NCI-H146 (cell line): ENCODE data around the gene TRIM37.
A peak's percentile ranks its signal among the peaks of the same experiment; 100 is the strongest.

Experiments used
- DNase-seq: peaks from one replicate; lab custom pipeline; 2025; lab: John Stamatoyannopoulos, UW

TRIM37 gene

GRCh38 chr17:59028328-59028727 lies 78.4 kb downstream of the TRIM37 start:
- no peak for DNase-seq

DNA sequence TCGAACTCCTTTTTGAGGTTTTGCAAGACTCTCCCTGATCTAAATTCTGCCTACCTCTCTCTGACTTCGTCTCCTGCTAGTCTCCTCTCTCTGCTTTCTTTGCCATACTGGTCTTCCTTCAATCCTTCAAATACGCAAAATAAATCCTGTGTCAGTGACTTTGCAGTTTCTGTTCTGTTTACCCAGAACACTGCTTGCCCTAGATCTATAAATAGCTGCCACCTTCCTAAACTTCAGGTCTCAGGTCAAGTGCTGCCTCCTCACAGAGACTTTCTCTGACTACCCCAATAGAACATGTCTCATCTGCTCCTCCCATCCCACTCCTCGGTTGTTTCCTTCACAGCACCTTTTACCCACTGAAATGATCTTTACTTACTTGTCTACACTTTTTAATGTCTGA lies 78.9 kb downstream of the TRIM37 start:
- DNase-seq, result no peak

- no peak for DNase-seq
These were observed 80.3 kb downstream of the TRIM37 start for GRCh38 chr17:59026176-59026939.

- DNase-seq, result no peak
These were observed 81.8 kb downstream of the TRIM37 start for GRCh38 chr17:59024916-59025315.

- no peak for DNase-seq
These were observed 88.7 kb downstream of the TRIM37 start for GRCh38 chr17:59018019-59018418.

- no peak for DNase-seq
These were observed 94.7 kb downstream of the TRIM37 start for GRCh38 chr17:59011975-59012374.

- DNase-seq, result no peak
These were observed 96.7 kb downstream of the TRIM37 start for GRCh38 chr17:59010026-59010425.

DNA sequence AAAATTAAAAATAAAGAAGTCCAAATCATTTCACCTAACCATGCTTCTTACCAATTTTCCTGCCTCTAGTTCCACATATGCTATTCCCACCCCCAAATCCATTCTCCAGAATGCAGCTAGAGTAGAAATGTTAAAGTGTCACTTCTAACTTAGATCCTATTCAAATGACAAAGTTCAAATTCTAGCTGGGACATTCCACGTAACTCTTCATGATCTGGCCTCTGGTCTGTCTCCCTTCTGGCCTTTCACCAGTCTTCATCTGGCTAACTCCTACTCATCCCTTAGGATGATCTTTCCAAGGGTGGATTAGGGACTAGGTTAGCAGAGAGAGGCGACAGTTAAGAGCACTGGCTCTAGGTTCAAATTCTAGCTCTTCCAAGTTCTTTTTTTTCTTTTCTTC lies 97.9 kb downstream of the TRIM37 start:
- no peak for DNase-seq

DNA sequence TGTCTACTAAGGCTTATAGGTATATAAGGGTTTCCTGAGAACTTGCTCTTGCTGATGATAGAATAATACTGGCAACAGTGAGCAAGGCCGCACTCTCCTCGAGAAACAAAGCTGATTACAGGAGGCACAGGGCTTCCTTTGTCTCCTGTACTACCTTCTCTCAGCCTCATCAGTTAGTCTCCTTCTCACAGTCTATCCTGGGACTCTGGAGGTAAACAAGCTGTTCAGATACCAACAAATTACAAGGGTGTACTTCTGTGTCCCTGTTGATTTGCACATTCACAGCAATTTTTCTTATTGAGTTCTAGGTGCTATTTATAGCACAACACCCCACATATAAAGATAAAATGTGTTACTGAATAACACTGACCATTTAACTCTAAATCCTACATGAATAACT lies 98.7 kb downstream of the TRIM37 start:
- no peak for DNase-seq

DNA sequence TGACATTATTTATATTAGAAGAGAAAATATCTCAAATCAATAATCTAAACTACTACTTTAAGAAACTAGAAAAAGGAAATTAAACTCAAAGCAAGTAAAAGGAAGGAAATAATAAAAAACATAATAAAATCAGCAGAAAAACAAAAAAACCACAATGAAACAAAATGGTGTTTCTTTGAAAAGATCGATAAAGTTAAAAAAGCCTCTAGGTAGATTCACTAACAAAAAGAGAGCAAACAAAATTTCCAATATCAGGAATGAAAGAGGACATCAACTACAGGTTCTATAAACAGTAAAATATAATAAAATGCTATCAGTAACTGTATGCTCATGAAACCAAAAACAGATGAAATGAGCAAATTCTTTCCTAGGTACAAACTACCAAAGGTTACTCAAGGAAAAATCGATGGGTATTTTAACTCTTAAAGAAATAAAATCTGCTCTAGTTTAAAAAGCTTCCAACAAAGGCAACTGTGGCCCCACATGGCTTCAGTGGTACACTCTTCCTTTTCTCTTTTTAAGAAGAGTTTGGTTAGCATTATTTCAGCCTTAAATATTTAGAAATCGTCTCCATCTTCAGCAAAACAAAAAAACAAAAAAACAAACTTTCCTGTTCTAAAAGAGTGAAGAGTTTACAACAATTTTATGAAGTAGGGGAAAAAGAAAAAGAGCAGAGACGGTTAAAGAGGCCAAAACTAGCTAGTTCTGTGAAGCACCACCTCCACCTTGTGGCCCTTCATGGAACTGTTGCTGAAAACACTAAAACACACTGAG lies 102.2 kb downstream of the TRIM37 start:
- peak; percentile 30 for DNase-seq

DNA sequence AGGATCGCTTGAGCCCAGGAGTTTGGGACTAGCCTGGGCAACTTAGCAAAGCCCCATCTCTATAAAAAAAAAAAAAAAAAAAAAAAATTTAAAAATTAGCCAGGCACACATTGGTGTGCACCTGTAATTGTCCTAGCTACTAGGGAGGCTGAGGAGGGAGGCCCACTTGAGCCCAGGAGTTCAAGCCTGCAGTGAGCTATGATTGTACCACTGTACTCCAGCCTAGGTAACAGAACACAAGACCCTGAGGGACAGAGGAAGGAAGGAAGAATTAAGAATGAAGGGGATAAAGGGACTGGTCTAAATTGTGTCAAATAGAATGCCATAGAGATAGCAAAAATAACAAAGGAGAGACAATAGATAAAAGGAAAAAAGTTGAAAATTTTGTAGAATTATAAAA lies 102.8 kb downstream of the TRIM37 start:
- no peak for DNase-seq

GRCh38 chr17:59002848-59003247 lies 103.8 kb downstream of the TRIM37 start:
- no peak for DNase-seq

DNA sequence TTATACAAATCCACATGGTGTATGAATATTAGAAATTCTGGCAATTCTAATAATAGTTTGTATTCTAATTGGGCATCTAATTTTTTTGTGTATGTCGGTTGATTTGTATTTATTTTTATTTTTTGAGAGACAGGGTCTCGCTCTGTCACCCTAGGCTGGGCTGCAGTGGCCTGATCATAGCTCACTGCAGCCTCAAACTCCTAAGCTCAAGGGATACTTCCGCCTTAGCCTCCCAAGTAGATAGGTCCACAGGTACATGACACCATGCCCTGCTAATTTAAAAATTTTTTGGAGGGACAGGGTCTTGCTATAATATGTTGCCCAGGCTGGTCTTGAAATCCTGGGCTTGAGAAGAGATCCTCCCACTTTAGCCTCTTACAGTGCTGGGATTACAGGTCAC lies 104.6 kb downstream of the TRIM37 start:
- no peak for DNase-seq

- no peak for DNase-seq
These were observed 105.4 kb downstream of the TRIM37 start for GRCh38 chr17:59001158-59001814.

DNA sequence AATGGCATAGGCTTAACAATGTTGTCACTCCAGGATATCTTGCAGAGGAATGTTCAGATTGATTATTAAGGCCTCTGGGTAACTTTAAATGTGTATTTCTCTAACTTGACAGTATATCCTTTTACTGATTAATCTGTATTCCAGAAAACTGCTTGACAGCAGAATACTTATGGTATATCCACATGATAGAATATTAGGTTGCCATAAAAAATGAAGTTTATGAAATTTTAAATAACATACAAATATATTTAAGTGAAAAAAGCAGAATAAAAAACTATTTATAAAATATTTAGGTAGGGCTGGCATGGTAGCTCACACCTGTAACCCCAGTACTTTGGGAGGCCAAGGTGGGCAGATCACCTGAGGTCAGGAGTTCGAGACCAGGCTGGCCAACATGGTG lies 106.7 kb downstream of the TRIM37 start:
- DNase-seq, result no peak

GRCh38 chr17:58999500-58999899 lies 107.2 kb downstream of the TRIM37 start:
- DNase-seq, result no peak

DNA sequence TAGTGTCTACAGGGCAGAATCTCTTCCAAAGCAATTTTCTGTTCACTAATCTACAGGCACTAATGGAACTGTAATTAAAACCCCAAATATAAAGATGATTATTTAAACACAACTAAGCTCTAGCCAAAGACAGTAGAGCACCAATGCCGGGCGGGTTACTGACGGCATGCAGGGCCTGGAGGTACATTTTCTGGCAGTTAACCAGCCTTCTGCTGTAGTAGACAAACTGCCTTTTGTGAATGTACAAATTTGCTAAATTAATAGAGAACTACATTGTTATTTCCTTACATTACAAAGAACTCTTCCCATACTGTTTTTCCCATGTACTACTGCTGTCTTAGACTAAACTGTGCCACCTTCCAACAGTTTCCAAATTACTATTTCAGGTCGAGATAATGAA lies 107.8 kb downstream of the TRIM37 start:
- no peak for DNase-seq

- DNase-seq, result no peak
These were observed 108.7 kb downstream of the TRIM37 start for GRCh38 chr17:58997756-58998553.

GRCh38 chr17:58996968-58997367 lies 109.7 kb downstream of the TRIM37 start:
- no peak for DNase-seq

DNA sequence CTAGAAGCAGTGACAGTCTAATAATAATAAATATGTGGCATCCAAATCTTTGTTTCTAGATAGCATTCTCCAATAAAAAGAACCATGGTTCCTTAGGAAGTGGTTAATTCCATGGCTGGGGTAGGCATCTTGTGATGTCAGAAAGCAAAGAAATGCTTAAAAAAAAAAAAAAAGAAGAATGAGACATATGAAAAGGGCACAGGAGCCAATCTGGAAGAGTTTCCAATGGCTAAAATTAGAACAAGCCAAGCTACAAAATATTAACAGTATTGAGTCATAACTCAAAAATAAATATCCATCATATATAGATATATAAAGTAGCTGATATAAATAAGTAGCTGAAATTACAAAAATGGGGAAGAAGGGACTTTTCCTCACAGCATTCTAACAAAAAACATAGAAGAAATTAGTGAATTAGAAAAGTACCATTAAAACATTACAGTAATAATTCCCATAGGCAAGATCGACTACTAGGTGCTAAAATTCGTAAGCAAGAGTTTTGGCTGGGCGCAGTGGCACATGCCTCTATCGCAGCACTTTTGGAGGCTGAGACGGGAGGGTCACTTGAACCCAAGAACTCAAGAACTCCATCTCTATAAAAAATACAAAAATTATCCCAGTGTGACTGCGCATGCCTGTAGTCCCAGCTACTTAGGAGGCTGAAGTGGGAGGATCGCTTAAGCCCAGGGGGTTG lies 111.3 kb downstream of the TRIM37 start:
- no peak for DNase-seq

DNA sequence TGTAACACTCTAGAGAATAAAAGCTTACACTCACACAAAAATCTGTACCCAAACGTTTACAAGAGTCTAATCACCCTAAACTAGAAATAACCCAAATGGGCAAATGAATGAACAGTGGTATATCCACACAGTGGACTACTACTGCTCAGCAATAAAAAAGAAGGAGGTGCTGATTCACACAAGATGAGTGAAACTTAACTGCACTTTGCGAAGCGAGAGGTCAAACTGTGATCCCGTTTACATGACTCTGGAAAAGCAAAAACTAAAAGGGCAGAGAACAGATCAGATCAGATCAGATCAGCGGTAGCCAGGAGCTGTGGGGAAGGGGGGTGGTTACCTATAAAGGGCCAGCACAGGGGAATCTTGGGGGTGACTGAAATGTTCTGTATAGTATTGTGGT lies 113.4 kb downstream of the TRIM37 start:
- no peak for DNase-seq
